CD4-positive, CD25-positive, alpha-beta regulatory T cell (primary cell): ENCODE data around the gene RNF223. TPM values are rescaled to one million over a fixed set of nuclear protein-coding genes. Genes with fewer than 3 reads are reported as not detected.
"Not testable (repeated sequence)": the region's sequence is repeated elsewhere in the genome, so short reads cannot be mapped to it uniquely, and the experiment has no call there.

Experiments used
- ATAC-seq, 2 donors: fragments of 150-1000 bp; cut with Tn5 transposase; one replicate each; pipeline ENCODE4 v1.10.0; 2021; ENCODE audit warnings: low read depth in 2 of 2, moderate number of reproducible peaks in 2 of 2, moderate library complexity in 1 of 2
- DNase-seq, 3 donors: peaks; one replicate each; pipeline versions ENCODE4 v3.0.0 to v3.0.0-alpha.2; 2012 to 2022; ENCODE audit warnings: mixed read lengths in 1 of 3
- H3K27ac ChIP-seq: one replicate; pipeline ENCODE4 v1.7.0; 2013; ENCODE audit warnings: mild to moderate bottlenecking, low read length; ENCODE audit not compliant: insufficient read depth, poor library complexity, severe bottlenecking
- H3K27me3 ChIP-seq: one replicate; pipeline ENCODE4 v1.7.0; 2013; ENCODE audit warnings: low read length; ENCODE audit not compliant: control insufficient read depth, insufficient read depth
- H3K36me3 ChIP-seq: one replicate; pipeline ENCODE4 v1.7.0; 2013; ENCODE audit warnings: mild to moderate bottlenecking, low read length, moderate library complexity; ENCODE audit not compliant: control insufficient read depth, insufficient read depth
- H3K4me1 ChIP-seq: 2 replicates; pipeline ENCODE4 v1.7.0; 2013; ENCODE audit warnings: mild to moderate bottlenecking, low read length; ENCODE audit not compliant: insufficient read depth, control insufficient read depth, poor library complexity, severe bottlenecking
- H3K4me3 ChIP-seq: one replicate; pipeline ENCODE4 v1.7.0; 2013; ENCODE audit warnings: low read depth, mild to moderate bottlenecking, low read length, moderate library complexity
- H3K9me3 ChIP-seq, 2 experiments: 1 replicate in 1 of 2; 2 replicates in 1 of 2; pipeline ENCODE4 v1.7.0; 2013; ENCODE audit warnings: low read length in 2 of 2, mild to moderate bottlenecking in 1 of 2, moderate library complexity in 1 of 2; ENCODE audit not compliant: control insufficient read depth in 2 of 2
- H3K27ac Mint-ChIP-seq, 3 donors: one replicate each; pipeline ENCODE4 v1.8.0; 2020 to 2022; ENCODE audit warnings: mild to moderate bottlenecking in 3 of 3, mixed read lengths in 3 of 3, moderate library complexity in 2 of 3
- H3K27me3 Mint-ChIP-seq: one replicate; pipeline ENCODE4 v1.8.0; 2022; ENCODE audit warnings: mild to moderate bottlenecking, mixed read lengths
- H3K36me3 Mint-ChIP-seq: one replicate; pipeline ENCODE4 v1.8.0; 2020; ENCODE audit warnings: mixed read lengths
- H3K4me1 Mint-ChIP-seq, 4 donors: one replicate each; pipeline ENCODE4 v1.8.0; 2020 to 2022; ENCODE audit warnings: mixed read lengths in 4 of 4, mild to moderate bottlenecking in 1 of 4
- H3K4me3 Mint-ChIP-seq, 4 donors: one replicate each; pipeline ENCODE4 v1.8.0; 2020 to 2022; ENCODE audit warnings: mild to moderate bottlenecking in 4 of 4, mixed read lengths in 4 of 4, moderate library complexity in 3 of 4
- H3K9me3 Mint-ChIP-seq, 7 donors: one replicate each; pipeline ENCODE4 v1.8.0; 2020 to 2022; ENCODE audit warnings: mixed read lengths in 7 of 7, mild to moderate bottlenecking in 3 of 7, moderate library complexity in 2 of 7
- polyA plus RNA-seq, 4 donors: library from polyadenylated mRNA; unstranded; fragments of 300-500 nt; fragmentation: Illumina TruSeq; gene quantifications; one replicate each; pipeline ENCODE4 v1.2.3, GENCODE V29; 2021
- total RNA-seq: library from RNA; stranded (reverse); gene quantifications from one replicate; pipeline ENCODE4 v1.2.3, GENCODE V29; 2022

Gene RNF223
- total and polyA plus RNA-seq, 5 donors from 2014 or later = not detected

GRCh38 chr1:1061682-1062345, 12.3 kb downstream of the RNF223 start:
- Mint-ChIP-seq H3K27ac (no peak overlapping the region), H3K4me3 (peak overlapping the region in 1 of 4 donors; percentile 73), H3K27me3 (peaks cover 24% of the 10 kb centered on the region), H3K4me1 (peaks cover 0 to 21% (median 2%) of the 10 kb centered on the region in 4 donors), H3K9me3 (no peaks in the 10 kb centered on the region), H3K36me3 (no peaks in the 10 kb centered on the region)
- Histone ChIP-seq H3K36me3 (no peaks in the 10 kb centered on the region), H3K9me3 (no peaks in the 10 kb centered on the region), H3K4me1 (peaks cover 35% of the 10 kb centered on the region), H3K4me3 (no peak overlapping the region), H3K27me3 (no peaks in the 10 kb centered on the region), H3K27ac (no peak overlapping the region)
- DNase-seq = no peak
- ATAC-seq = no peak

GRCh38 chr1:1060281-1061000, 13.7 kb downstream of the RNF223 start:
- Histone ChIP-seq H3K36me3 (no peaks in the 10 kb centered on the region), H3K27me3 (no peaks in the 10 kb centered on the region), H3K4me3 (no peak overlapping the region), H3K9me3 (no peaks in the 10 kb centered on the region), H3K27ac (no peak overlapping the region), H3K4me1 (peaks cover 35% of the 10 kb centered on the region)
- H3K4me3 Mint-ChIP-seq = peak overlapping the region in 2 of 4 donors; percentile 53 to 68
- DNase-seq (no peak), ATAC-seq (no peak)
- H3K4me1 Mint-ChIP-seq = peaks cover 0 to 16% (median under 1%) of the 10 kb centered on the region in 4 donors
- no peaks in the 10 kb centered on the region for H3K36me3 Mint-ChIP-seq
- H3K27me3 Mint-ChIP-seq = peaks cover 24% of the 10 kb centered on the region
- no peaks in the 10 kb centered on the region for H3K9me3 Mint-ChIP-seq
- peak overlapping the region in 1 of 3 donors; percentile 52 for H3K27ac Mint-ChIP-seq

GRCh38 chr1:1059494-1060280, 14.4 kb downstream of the RNF223 start:
- H3K4me3 Mint-ChIP-seq = peak overlapping the region in 2 of 4 donors; percentile 53 to 68

GRCh38 chr1:1058921-1059493, 15.1 kb downstream of the RNF223 start:
- H3K27me3 Mint-ChIP-seq = peaks cover 24% of the 10 kb centered on the region
- peaks cover 29% of the 10 kb centered on the region for H3K4me1 ChIP-seq
- H3K36me3 ChIP-seq = no peaks in the 10 kb centered on the region
- H3K27me3 ChIP-seq = no peaks in the 10 kb centered on the region
- H3K27ac Mint-ChIP-seq = no peak overlapping the region
- H3K9me3 ChIP-seq = no peaks in the 10 kb centered on the region
- peak overlapping the region; percentile 66 to 82 (median 76) for H3K4me3 Mint-ChIP-seq
- H3K27ac ChIP-seq = no peak overlapping the region
- DNase-seq (peak in 2 of 3 donors; percentile 35 to 45), ATAC-seq (peak; percentile 6 to 14)
- H3K4me3 ChIP-seq = no peak overlapping the region
- no peaks in the 10 kb centered on the region for H3K36me3 Mint-ChIP-seq
- H3K9me3 Mint-ChIP-seq = no peaks in the 10 kb centered on the region
- peaks cover 0 to 14% (median 0%) of the 10 kb centered on the region in 4 donors for H3K4me1 Mint-ChIP-seq

More at GRCh38 chr1:1059494-1060280, 14.4 kb downstream of the RNF223 start:
- peak; percentile 81 to 87 (median 84) for DNase-seq
- Mint-ChIP-seq H3K27ac (no peak overlapping the region), H3K27me3 (peaks cover 24% of the 10 kb centered on the region), H3K9me3 (no peaks in the 10 kb centered on the region), H3K4me1 (peaks cover 0 to 16% (median 0%) of the 10 kb centered on the region in 4 donors), H3K36me3 (no peaks in the 10 kb centered on the region)
- Histone ChIP-seq H3K9me3 (no peaks in the 10 kb centered on the region), H3K4me3 (no peak overlapping the region), H3K36me3 (no peaks in the 10 kb centered on the region), H3K27me3 (no peaks in the 10 kb centered on the region), H3K4me1 (peaks cover 35% of the 10 kb centered on the region), H3K27ac (no peak overlapping the region)
- peak; percentile 71 to 76 for ATAC-seq

- no peaks in the 10 kb centered on the region for H3K36me3 ChIP-seq
- Mint-ChIP-seq H3K9me3 (no peaks in the 10 kb centered on the region), H3K4me3 (peak overlapping the region; percentile 66 to 82 (median 76)), H3K36me3 (no peaks in the 10 kb centered on the region), H3K27ac (no peak overlapping the region), H3K27me3 (peaks cover 24% of the 10 kb centered on the region), H3K4me1 (peaks cover 0 to 12% (median 0%) of the 10 kb centered on the region in 4 donors)
- H3K4me1 ChIP-seq = peaks cover 22% of the 10 kb centered on the region
- H3K9me3 ChIP-seq = no peaks in the 10 kb centered on the region
- no peaks in the 10 kb centered on the region for H3K27me3 ChIP-seq
- ATAC-seq (no peak), DNase-seq (no peak)
- no peak overlapping the region for H3K27ac ChIP-seq
- H3K4me3 ChIP-seq = no peak overlapping the region
Observed at GRCh38 chr1:1058088-1058905, 15.8 kb downstream of the RNF223 start.

- not testable (repeated sequence) for H3K4me3 ChIP-seq, H3K36me3 Mint-ChIP-seq, H3K27ac Mint-ChIP-seq, DNase-seq, H3K27me3 ChIP-seq, ATAC-seq, H3K27ac ChIP-seq, H3K9me3 ChIP-seq, H3K36me3 ChIP-seq, H3K9me3 Mint-ChIP-seq
- H3K4me1 ChIP-seq = peaks cover 22% of the 10 kb centered on the region
- Mint-ChIP-seq H3K4me1 (peaks cover 0 to 12% (median 0%) of the 10 kb centered on the region in 4 donors), H3K27me3 (peaks cover 24% of the 10 kb centered on the region), H3K4me3 (peak overlapping the region in 3 of 4 donors; percentile 36 to 77 (median 43))
Observed at GRCh38 chr1:1057769-1058087, 16.4 kb downstream of the RNF223 start.
